GM12872 (cell line): ENCODE measurements around the gene MGLL.

Experiments used
- TF ChIP-seq, protein P1 (sequence below): IDR thresholded peaks from 3 replicates; pipeline ENCODE4 v1.5.1; 2011; ENCODE audit warnings: low read depth, mild to moderate bottlenecking, low read length, moderate library complexity; ENCODE audit not compliant: insufficient read depth

MGLL gene

DNA sequence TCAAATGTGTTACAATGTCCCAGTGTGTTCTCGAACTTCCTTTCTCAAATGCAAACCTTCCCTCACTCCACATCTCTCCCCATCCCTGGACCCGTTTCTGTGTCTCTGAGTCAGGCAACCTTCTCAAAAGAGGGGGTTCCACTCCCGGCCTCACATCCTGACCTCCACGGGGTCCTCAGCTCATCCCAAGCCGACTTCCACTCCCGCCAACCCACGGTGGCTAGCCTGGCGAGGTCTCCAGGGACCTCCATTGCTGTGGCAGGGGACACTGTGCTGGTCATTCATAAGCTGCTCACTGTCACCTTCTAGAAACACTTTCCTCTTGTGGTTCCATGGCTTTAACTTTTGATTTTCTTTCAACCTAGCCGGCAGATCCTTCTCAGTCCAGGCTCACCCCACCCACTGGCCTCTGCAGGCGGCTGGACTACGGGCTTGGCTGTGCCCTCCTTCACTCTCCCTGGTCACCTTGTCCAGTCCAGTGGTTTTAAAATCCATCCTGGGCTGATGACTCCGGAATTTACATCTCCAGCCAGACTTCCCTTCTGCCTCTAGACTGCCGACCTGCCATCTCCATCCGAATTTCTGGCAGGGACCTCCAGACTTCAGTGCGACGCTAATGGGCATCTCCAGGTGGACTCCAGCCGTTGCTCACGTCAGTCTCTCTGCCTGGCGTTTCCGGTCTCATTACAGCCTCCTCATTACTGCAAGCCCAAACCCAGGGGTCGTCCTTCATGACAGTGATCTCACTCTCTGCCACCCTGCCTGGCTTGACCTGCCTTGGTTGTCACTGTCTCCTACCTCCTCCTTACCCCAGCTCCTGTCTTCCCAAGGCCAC, 129.6 kb downstream of the MGLL start:
- TF ChIP-seq, protein P1, sequence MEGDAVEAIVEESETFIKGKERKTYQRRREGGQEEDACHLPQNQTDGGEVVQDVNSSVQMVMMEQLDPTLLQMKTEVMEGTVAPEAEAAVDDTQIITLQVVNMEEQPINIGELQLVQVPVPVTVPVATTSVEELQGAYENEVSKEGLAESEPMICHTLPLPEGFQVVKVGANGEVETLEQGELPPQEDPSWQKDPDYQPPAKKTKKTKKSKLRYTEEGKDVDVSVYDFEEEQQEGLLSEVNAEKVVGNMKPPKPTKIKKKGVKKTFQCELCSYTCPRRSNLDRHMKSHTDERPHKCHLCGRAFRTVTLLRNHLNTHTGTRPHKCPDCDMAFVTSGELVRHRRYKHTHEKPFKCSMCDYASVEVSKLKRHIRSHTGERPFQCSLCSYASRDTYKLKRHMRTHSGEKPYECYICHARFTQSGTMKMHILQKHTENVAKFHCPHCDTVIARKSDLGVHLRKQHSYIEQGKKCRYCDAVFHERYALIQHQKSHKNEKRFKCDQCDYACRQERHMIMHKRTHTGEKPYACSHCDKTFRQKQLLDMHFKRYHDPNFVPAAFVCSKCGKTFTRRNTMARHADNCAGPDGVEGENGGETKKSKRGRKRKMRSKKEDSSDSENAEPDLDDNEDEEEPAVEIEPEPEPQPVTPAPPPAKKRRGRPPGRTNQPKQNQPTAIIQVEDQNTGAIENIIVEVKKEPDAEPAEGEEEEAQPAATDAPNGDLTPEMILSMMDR, result no peak

DNA sequence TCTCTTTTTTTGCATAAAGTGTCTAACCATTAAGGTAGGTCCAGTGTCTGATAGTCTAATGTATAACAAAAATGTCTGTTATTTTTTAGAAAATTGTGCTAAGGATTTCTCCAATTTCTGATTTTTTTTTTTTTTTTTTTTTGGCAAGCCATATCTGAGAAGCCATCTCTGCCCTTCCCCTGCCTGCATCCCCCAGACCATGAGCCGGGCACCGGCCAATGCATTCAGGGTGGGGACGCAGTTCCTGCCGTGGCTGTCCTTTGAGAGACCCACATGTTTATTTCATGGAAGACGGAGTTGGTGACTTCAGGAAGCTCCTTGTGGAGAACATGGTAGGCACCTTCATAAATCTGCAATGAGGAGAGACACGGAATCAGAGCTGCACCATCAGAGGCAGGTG, 130.3 kb downstream of the MGLL start:
- TF ChIP-seq, protein P1, result no peak

DNA sequence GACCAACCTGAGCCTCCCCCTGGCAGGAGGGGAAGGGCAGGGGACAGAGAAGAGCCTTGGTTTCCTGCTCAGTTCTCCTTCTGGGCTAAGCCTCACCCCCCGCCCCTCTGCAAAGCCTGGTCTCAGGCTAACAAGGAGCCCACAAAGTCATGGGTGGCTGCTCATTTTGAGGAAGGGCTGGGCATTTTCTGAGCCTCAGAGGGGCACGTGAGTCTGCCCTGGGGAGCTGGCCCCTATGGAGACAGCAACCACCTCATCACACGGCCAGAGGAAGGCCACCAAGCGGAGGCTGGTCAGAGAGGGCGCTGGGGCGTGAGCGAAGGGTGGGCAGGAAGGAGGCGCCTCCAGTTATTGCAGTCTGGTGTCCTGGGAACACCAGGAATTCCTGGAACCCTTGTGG, 130.8 kb downstream of the MGLL start:
- TF ChIP-seq, protein P1, result no peak

DNA sequence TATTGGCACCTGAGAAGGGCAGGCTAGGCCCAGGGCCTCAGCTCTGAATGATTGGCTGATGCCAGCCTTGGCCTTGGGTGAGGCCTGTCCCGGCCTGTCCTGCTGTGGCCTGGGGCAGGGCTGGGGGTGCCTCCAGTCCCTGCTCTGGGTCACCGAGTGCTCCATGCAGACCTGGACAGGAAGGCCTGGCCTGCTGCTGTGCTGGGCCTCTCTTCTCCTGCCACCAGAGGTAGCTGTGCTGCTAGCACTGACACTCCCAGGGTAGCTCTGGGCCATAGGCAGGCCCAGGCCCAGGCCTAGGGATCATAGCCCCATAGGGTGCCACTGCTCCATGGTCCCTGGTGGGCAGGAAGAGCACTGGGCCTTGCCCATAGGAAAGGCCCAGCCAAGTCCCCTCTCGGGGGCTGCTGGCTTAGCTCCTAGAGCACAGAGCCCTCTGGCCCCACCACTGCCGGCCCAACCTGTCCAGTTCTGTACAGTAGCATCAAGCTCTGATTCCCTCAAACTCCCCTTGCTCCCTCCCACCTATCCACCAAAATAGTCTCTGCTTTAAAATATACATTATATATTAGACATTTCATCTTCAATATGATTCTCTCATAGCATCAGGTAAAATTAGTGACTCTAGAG, 131.4 kb downstream of the MGLL start:
- TF ChIP-seq, protein P1, result peak; percentile 55

DNA sequence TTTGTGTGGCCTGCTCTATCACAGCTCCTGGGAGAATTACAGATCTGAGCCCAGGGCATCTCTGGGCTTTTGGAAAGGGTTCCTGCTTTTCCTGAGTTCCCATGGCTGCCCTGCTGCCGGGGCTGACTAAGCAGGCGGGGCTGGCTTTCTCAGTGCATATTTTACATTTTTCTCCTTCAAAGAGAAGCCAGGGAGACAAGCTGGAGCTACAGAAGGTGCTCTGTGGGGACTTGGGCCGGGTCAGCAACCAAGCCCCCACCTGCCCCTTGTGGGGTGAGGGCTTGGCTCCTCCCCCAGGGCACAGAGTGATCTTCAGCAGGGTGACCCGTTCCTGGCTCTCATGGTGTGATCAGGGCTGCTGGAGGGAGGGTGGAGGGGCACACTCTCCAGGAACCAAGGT, 132.2 kb downstream of the MGLL start:
- TF ChIP-seq, protein P1, result no peak

DNA sequence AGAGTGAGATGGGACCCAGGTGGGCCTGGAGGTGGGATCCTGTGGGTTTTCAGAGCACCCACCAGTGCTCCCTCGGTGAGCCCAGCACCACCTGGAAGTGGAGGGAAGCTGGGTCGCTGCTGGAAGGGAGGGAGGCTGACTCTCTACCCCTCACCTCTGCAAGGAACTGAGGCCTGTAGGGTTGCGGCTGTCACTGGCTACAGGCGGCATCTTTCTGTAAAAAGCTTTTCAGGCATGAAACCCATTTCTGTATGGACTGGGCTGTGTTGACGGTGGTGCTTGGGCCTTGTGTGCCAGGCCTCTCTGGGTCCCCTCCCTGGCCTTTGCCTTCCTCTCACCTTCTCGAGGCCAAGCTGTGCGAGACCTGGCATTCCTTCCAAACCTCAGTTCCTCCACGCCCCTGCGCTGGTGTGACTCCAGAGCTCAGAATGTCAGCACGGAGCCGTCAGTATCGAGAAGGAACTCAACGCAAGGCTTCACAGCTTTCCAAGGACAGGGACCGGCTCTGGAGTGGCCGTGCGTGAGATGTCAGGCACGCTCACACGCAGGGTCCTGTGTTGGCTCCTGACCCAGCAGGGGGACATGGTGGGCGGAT, 133.0 kb downstream of the MGLL start:
- TF ChIP-seq, protein P1, result no peak
